AG04449 (cell line): Measurements from ENCODE around the gene RBP5.
A peak's percentile ranks its signal among the peaks of the same experiment; 100 is the strongest.

Experiments used
- CTCF ChIA-PET: fragments of 350-600 bp; formaldehyde crosslinking; extraction: SDS; loops from one replicate; lab custom pipeline; 2021; ENCODE audit warnings: antibody characterized with exemption; lab: Yijun Ruan, JAX
- POLR2A ChIA-PET: fragments of 400-600, 350-600 bp; formaldehyde crosslinking; extraction: SDS; loops from one replicate; lab custom pipeline; 2020; ENCODE audit warnings: antibody characterized with exemption, inconsistent platforms; lab: Yijun Ruan, JAX
- DNase-seq: peaks from one replicate; pipeline ENCODE4 v3.0.0-alpha.2; 2010; ENCODE audit warnings: low read depth, low spot score
- H3K4me3 ChIP-seq: 2 replicates; pipeline ENCODE4 v1.5.1; 2011; ENCODE audit warnings: low read depth, mild to moderate bottlenecking, control low read depth, low read length
- TF ChIP-seq, protein P1 (sequence below): IDR thresholded peaks from one replicate; pipeline ENCODE4 v1.5.1; 2011; ENCODE audit warnings: mild to moderate bottlenecking, moderate library complexity, low read length, control low read depth, inconsistent platforms; ENCODE audit not compliant: insufficient read depth; ENCODE audit errors: missing control alignments

Gene RBP5

DNA sequence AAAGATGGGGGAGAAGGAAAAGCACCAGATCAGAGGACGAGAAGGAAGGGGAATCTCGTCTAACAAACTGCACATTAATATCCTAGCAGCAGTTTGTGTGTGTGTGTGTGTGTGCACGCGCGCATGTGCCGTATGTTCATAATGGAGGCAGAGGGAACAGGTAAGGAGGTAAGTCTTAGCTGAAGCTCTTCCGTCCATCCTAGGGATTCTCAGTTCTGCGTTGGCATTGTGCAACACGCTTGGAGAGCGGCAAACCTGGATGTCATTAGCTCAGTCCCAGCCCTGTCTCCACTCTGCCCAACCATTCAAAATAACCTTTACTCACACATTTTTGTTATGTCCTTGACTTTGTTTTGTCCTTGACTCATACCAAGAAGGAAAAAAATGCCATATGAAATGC, 34.8 kb downstream of the RBP5 start:
- POLR2A ChIA-PET: interaction anchor here (0.8 to 1.1 kb wide), 2 partner anchors 9 to 150 kb away, joined by 3 to 4 read pairs; partner anchors contain the start of genes C12orf57 and RNU7-1

DNA sequence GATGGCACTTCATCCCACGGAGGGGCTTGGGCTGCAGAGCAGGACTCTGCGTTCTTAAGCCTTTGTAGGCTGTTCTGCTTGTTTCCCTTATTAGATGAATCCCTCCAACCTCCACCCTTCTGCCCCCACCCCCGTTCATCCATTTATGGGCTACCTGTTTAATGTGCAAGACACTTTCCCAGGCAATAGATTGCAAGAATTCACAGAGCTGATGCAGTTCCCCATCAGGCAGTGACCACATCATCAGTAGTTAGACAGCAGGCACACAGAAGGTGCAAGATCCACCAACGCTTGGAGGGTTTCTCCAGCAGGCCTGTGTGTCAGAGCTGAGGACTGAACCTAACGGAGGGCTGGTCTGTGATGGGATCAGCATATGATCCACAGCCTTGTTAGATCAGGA, 35.2 kb downstream of the RBP5 start:
- CTCF ChIA-PET: interaction anchor here (0.7 to 7.9 kb wide), 18 partner anchors 9 to 172 kb away, joined by 3 to 127 read pairs (median 8); partner anchors contain the start of genes C1RL, C1S and LPCAT3
- DNase-seq: no peak
- TF ChIP-seq, protein P1, sequence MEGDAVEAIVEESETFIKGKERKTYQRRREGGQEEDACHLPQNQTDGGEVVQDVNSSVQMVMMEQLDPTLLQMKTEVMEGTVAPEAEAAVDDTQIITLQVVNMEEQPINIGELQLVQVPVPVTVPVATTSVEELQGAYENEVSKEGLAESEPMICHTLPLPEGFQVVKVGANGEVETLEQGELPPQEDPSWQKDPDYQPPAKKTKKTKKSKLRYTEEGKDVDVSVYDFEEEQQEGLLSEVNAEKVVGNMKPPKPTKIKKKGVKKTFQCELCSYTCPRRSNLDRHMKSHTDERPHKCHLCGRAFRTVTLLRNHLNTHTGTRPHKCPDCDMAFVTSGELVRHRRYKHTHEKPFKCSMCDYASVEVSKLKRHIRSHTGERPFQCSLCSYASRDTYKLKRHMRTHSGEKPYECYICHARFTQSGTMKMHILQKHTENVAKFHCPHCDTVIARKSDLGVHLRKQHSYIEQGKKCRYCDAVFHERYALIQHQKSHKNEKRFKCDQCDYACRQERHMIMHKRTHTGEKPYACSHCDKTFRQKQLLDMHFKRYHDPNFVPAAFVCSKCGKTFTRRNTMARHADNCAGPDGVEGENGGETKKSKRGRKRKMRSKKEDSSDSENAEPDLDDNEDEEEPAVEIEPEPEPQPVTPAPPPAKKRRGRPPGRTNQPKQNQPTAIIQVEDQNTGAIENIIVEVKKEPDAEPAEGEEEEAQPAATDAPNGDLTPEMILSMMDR: no peak
- no peak overlapping the region for H3K4me3 ChIP-seq
- POLR2A ChIA-PET: interaction anchor here (1.1 kb wide), 1 partner anchor 150 kb away, joined by 4 read pairs; the partner anchor contains the start of genes C12orf57 and RNU7-1

More for the DNA sequence above, 34.8 kb downstream of the RBP5 start:
- DNase-seq: no peak
- H3K4me3 ChIP-seq: no peak overlapping the region
- TF ChIP-seq, protein P1: no peak
- CTCF ChIA-PET: interaction anchor here (0.6 to 7.9 kb wide), 16 partner anchors 8 to 144 kb away, joined by 3 to 127 read pairs (median 9); partner anchors contain the start of genes C1RL, C1S and LPCAT3

DNA sequence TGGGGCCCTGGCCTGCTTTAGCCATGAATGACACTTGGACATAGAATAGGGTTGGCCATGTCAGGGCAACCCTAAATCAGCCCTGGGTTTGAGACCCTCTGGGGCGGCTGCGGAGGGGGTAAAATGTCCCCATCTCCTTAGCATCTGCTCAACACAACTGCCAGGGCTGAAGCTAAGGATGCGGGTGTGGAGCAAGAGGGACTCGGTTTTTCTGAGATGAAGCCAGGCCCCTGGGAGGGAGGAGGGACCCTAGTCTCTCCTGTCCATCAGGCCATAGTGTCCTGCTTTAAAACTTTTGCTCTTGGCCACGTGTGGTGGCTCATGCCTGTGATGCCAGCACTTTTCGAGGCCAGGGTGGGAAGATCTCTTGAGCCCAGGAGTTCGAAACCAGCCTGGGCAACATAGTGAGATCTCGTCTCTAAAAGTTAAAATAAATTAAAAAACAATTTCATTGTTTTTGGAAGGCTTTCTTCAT, 35.7 kb downstream of the RBP5 start:
- ChIA-PET CTCF (interaction anchor here (0.6 to 7.9 kb wide), 29 partner anchors 9 to 171 kb away, joined by 3 to 127 read pairs (median 5); partner anchors contain the start of genes C1RL, C1S and LPCAT3), POLR2A (no interaction called here)
- DNase-seq: no peak
- TF ChIP-seq, protein P1: no peak
- no peak overlapping the region for H3K4me3 ChIP-seq

DNA sequence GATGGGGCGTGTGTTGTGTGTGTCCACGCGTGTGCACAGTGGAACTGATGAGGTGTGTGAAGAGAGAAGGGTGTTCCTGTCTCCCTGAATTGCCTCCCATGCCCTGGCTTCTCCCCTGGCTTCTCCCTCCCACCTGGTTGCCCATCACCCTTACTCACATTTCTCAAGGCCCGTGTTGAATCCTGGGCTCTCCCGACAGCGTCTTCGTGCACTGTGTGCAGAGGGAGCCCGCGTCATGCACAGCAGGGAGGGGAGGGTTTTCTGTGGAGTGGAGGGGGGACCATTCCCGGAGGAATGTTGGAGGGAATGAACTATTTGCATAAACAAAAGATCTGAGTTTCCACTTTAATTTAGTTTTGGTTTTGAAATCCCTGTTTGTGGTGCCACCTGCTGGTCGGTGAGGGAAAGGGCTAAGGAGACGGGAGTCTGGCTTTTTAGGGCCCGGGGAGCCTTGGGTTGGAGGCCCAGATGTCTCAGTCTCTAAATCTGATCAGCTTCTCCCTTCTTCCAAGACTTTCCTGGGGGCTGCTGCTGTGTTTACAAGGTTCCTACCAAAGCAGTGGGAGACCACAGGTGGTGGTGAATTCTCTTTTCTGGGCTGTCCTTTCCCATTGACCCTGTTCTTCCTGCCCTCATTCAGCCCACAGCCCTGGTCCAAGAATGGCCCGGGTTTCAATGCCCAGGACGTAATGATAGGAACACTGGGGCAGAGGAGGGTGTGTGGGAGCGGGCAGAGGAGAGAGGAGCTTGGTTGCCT, 36.3 kb downstream of the RBP5 start, which contains the start of gene C1R:
Gene C1R (minus strand): TSS at position 217 of the 757 bp plus-strand sequence. CDS start 57 bp downstream, at position 160.
- peak; percentile 60 for DNase-seq
- TF ChIP-seq, protein P1: peak; percentile 74
- H3K4me3 ChIP-seq: peak within 1 kb of the TSS; percentile 66
- POLR2A ChIA-PET: no interaction called here
- CTCF ChIA-PET: interaction anchor here (0.6 to 7.9 kb wide), 28 partner anchors 10 to 171 kb away, joined by 3 to 127 read pairs (median 4); partner anchors contain the start of genes C1RL, C1S and LPCAT3

DNA sequence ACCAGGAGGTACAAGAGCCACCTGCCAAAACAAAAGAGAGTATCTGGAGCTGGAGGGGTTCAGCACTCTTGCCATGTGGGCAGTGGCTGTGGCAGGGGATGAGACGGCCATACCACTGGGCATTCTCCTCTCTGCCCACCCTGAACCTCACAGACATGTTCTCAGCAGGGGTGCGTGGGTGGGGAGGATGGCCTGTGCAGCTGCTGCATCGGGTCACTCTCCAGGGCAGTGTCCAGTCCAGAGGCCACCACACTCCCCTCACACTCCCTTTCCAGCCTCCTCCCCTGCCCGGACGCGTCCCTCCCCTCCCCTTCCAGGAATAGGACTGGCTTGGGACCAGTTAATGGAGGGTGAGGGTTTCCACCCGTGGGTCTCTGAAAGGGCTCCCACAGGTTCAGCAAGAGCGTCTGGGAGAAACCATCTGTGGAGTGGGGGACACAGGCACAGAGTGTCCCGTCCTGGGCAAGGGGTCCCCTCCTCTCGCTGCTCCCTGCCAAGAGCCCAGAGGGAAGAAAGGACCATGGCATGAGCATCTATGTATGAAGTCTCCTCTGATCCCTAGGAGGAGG, 36.9 kb downstream of the RBP5 start:
- DNase-seq: no peak
- peak overlapping the region; percentile 66 for H3K4me3 ChIP-seq
- CTCF ChIA-PET: interaction anchor here (0.8 to 7.9 kb wide), 23 partner anchors 11 to 147 kb away, joined by 3 to 127 read pairs (median 6); partner anchors contain the start of genes C12orf57, C1RL, C1S and LPCAT3
- POLR2A ChIA-PET: no interaction called here
- TF ChIP-seq, protein P1: no peak
